ENCODE data around the gene EIF2S1.

The EIF2S1 gene

DNA sequence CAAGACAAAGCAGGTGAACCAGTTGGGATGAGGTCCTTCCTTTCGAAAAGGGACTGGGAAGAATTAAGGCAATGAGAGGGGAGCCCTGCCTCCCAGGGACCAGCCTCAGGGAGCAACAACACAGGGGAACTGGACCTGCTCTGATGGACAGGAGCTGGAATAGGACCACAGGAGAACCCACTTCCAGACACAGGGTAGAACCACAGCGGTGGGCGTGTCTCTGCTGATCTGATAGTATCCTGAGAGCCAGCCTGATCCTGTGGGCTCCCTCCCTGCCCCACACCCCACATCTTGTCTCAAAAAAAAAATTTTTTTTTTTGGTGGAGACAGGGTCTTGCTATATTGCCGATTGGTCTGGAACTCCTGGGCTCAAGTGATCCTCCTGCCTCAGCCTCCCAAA, 65.5 kb downstream of the EIF2S1 start:
- H3K4me3 ChIP-seq (ENCODE audit: low read depth, low read length) = no peak overlapping the region
- no peak for DNase-seq (ENCODE audit: low read depth)
- TF ChIP-seq, protein P1, sequence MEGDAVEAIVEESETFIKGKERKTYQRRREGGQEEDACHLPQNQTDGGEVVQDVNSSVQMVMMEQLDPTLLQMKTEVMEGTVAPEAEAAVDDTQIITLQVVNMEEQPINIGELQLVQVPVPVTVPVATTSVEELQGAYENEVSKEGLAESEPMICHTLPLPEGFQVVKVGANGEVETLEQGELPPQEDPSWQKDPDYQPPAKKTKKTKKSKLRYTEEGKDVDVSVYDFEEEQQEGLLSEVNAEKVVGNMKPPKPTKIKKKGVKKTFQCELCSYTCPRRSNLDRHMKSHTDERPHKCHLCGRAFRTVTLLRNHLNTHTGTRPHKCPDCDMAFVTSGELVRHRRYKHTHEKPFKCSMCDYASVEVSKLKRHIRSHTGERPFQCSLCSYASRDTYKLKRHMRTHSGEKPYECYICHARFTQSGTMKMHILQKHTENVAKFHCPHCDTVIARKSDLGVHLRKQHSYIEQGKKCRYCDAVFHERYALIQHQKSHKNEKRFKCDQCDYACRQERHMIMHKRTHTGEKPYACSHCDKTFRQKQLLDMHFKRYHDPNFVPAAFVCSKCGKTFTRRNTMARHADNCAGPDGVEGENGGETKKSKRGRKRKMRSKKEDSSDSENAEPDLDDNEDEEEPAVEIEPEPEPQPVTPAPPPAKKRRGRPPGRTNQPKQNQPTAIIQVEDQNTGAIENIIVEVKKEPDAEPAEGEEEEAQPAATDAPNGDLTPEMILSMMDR (conservative IDR thresholded peaks at IDR 0.05; ENCODE audit: low read depth, low read length) = no peak

DNA sequence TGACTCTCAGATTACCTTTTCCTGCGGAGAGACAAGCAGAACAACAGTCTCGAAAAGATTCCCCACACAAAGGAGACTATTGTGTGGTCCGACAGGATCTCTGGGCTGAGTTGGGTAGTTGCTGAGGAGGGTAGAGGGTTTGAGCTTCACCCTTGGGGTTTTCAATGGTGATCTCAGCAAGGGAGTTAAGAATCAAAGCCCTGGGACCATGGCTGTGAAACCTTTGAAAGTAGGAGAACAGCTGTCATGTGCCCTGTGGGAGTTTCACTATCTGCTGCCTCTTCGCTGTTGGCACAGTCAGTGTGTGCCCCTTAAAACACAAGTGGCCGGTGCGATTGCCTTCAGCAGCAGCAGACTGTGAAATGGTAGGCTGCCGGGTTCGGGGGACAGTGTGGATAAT, 66.0 kb downstream of the EIF2S1 start:
- H3K4me3 ChIP-seq (ENCODE audit: low read depth, low read length) = no peak overlapping the region
- no peak for DNase-seq (ENCODE audit: low read depth)

DNA sequence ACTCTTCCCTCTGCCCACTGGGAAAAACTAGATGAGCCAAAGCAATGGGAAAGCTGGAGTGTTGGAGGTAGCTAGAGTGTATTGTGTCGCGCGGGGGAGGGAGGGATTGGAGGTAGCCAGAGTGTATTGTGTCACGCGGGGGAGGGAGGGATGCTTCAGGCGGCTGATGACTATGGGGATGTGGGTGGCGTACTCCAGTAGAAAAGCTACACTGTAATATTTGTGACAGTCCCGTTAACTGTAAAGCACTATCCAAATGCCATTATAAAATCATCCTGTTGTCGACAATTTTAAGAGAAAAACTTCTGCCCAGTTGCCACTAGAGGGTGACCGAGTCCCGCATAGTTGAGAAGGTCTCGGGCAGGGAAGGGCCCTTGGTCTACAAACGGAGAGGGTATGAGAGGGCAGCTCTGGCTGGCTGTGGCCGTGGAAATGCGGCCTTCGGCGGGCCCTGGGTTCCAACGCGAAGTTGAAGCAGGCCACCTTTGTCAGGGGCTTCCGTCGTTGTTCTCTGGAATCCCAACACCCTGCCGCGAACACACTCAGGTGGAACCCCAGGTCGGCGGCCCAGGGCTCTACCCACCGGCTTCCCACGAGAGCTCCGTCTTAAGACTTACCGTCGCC, 67.0 kb downstream of the EIF2S1 start:
- TF ChIP-seq, protein P1 (conservative IDR thresholded peaks at IDR 0.05; ENCODE audit: low read depth, low read length) = peak; percentile 89
- DNase-seq (ENCODE audit: low read depth) = peak; percentile 89

More for the DNA sequence above, 66.0 kb downstream of the EIF2S1 start:
- TF ChIP-seq, protein P1 (conservative IDR thresholded peaks at IDR 0.05; ENCODE audit: low read depth, low read length) = no peak

DNA sequence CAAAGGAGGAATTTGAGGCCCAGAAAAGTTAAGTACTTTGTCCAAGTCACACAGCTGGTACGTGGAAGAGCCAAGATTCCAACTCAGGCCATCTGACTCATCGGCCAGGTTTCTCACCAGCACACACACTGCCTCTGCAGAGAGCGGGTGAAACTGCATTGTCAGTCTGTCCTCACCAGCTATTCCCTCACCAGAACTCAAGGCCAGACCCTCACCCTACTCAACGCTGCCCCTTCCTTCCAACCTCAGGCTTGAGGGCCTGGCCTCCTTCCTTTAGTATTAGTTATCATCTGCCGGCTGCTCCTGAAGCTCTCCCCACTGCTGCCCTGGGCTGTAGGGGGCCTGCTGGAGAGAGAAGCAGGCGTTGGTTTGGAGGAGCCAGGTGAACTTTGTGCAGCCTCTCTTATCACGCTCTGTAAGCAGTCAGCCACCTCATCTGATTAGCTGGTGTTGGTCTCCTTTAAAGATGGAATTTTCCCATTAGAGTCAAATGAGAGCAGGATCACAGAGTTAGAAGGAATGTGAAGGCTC, 68.4 kb downstream of the EIF2S1 start:
- no peak overlapping the region for H3K4me3 ChIP-seq (ENCODE audit: low read depth, low read length)
- DNase-seq (ENCODE audit: low read depth) = peak; percentile 79
- TF ChIP-seq, protein P1 (conservative IDR thresholded peaks at IDR 0.05; ENCODE audit: low read depth, low read length) = peak; percentile 19

More for the DNA sequence above, 67.0 kb downstream of the EIF2S1 start:
- H3K4me3 ChIP-seq (ENCODE audit: low read depth, low read length) = no peak overlapping the region

DNA sequence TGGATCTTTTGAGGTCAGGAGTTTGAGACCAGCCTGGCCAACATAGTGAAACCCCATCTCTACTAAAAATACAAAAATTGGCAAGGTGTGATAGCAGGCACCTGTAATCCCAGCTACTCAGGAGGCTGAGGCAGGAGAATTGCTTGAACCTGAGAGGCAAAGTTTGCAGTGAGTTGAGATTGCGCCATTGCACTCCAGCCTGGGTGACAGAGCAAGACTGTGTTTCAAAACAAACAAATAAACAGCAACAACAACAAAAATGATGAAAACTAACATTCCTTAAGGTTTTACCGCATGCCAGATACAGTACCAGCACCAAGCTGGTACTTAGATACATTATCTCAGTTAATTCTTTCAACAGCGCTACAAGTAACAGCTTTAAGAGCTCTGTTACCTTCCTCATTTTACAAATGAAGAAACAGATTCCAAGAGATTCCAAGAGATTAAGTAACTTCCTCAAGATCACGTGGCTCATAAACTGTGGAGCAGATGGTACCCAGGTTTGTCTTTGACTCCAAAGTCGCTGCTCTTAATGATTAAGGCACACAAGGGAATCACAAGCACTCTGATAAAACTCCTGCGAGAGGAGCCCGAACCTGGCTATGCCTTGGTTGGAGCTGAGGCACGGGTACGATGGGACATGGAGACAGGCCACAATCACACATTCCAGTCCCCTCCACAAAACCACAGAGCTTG, 69.5 kb downstream of the EIF2S1 start:
- TF ChIP-seq, protein P1 (conservative IDR thresholded peaks at IDR 0.05; ENCODE audit: low read depth, low read length) = no peak
- H3K4me3 ChIP-seq (ENCODE audit: low read depth, low read length) = no peak overlapping the region
- DNase-seq (ENCODE audit: low read depth) = peak; percentile 17

DNA sequence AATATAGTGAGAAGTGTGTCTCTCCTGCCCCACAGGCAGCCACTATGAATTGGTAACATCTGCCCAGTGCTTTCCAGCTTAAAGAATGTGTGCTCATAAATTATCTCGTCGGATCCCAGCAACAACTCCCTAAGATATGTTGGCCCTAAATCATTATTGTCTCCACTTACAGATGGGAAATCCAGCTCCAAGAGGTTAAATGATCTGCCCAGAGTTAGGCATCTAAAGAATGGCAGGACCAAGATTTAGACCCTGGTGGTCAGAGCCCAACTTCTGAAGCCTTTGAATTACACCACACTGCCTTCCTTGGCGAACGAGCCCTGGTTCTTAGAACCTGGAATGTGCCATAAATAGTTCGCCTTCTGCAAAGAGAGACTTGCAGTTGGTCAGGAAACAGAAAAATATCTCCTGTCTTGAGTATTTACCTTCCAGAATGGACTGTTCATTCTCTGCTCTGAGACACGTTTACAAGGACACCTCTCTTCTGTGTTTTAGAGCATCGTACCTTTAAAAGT, 72.0 kb downstream of the EIF2S1 start:
- H3K4me3 ChIP-seq (ENCODE audit: low read depth, low read length) = no peak overlapping the region
- TF ChIP-seq, protein P1 (conservative IDR thresholded peaks at IDR 0.05; ENCODE audit: low read depth, low read length) = no peak
- no peak for DNase-seq (ENCODE audit: low read depth)
